K562 (cell line): Measurements from ENCODE around the gene EEF1AKMT4. TPM values are rescaled to one million over a fixed set of nuclear protein-coding genes. Genes with fewer than 3 reads are reported as not detected.

ENCODE experiments used
- DNMT1 ChIP-seq: fragments of 450-650 bp; IDR thresholded peaks from 2 replicates; pipeline ENCODE4 v1.6.1; 2016; ENCODE audit warnings: antibody characterized with exemption, mild to moderate bottlenecking
- L3MBTL2 ChIP-seq: fragments of 450-650 bp; IDR thresholded peaks from 2 replicates; pipeline ENCODE4 v1.6.1; 2016; ENCODE audit warnings: mild to moderate bottlenecking, moderate library complexity
- MAFF ChIP-seq: IDR thresholded peaks from 2 replicates; pipeline ENCODE4 v1.6.1; 2012; ENCODE audit warnings: low read length, improper control_type of control experiment
- MTA1 ChIP-seq: fragments of 450-650 bp; IDR thresholded peaks from 2 replicates; pipeline ENCODE4 v1.6.1; 2017; ENCODE audit warnings: borderline replicate concordance
- POLR2G ChIP-seq: fragments of 200-400 bp; formaldehyde crosslinking; IDR thresholded peaks from 2 replicates; pipeline ENCODE4 v1.6.1; 2017; ENCODE audit warnings: low read depth, mild to moderate bottlenecking, antibody characterized with exemption, low read length, moderate library complexity
- TAF7 ChIP-seq: fragments of 450-650 bp; IDR thresholded peaks from 2 replicates; pipeline ENCODE4 v1.6.1; 2016; ENCODE audit warnings: missing genetic modification characterization, missing compliant biosample characterization
- TBL1XR1 ChIP-seq, 2 experiments: IDR thresholded peaks; 2 replicates each; pipeline ENCODE4 v1.6.1; 2012; ENCODE audit warnings: improper control_type of control experiment in 2 of 2, low read length in 2 of 2, mild to moderate bottlenecking in 1 of 2
- ZNF124 ChIP-seq: sonication (generic); formaldehyde crosslinking; IDR thresholded peaks from 2 replicates; pipeline ENCODE4 v1.8.1; 2022; ENCODE audit warnings: missing genetic modification reagents
- ZNF445 ChIP-seq: fragments of 250-450 bp; sonication (Bioruptor Pico); IDR thresholded peaks from 2 replicates; pipeline ENCODE4 v1.4.0; 2020; ENCODE audit warnings: low read depth, mild to moderate bottlenecking, moderate library complexity
- ZNF707 ChIP-seq: fragments of 250-450 bp; sonication (Bioruptor Pico); conservative IDR thresholded peaks from 2 replicates; pipeline ENCODE4 v1.8.0; 2022; ENCODE audit warnings: inconsistent platforms, mild to moderate bottlenecking, moderate library complexity
- polyA plus RNA-seq, 8 experiments: library from polyadenylated mRNA; depleted of rRNA in 4 of 8; stranded (reverse) in 5 of 8; unstranded in 3 of 8; fragments of >200 nt; fragmentation: Nextera tagmentation in 2 of 8; fragmentation: Illumina TruSeq in 1 of 8; extraction: Ambion mirVana in 2 of 8; extraction: Trizol in 1 of 8; gene quantifications; 2 replicates each; pipeline versions ENCODE4 v1.2.1 to v1.2.3, GENCODE V29; 2011 to 2014; ENCODE audit warnings: inconsistent platforms in 1 of 8, missing spikeins in 1 of 8
- total RNA-seq, 7 experiments: library from RNA; depleted of rRNA in 6 of 7; stranded (reverse); fragments of >200 nt in 6 of 7; fragmentation: Illumina TruSeq in 2 of 7; extraction: Trizol in 2 of 7; gene quantifications; 2 replicates each; pipeline versions ENCODE4 v1.2.1 to v1.2.3, GENCODE V29; 2011 to 2021; ENCODE audit warnings: low replicate concordance in 1 of 7
- TF ChIP-seq, protein P1 (sequence below): sonication (generic); formaldehyde crosslinking; IDR thresholded peaks from 2 replicates; pipeline ENCODE4 v1.8.0; 2022; ENCODE audit warnings: missing genetic modification reagents, mild to moderate bottlenecking, borderline replicate concordance
- TF ChIP-seq, protein P2 (sequence below): fragments of 200-600 bp; sonication (generic); IDR thresholded peaks from one replicate; pipeline ENCODE4 v1.6.1; 2012; ENCODE audit warnings: mild to moderate bottlenecking, low read depth, low read length, inconsistent platforms
- TF ChIP-seq, protein P3 (sequence below): sonication (generic); formaldehyde crosslinking; IDR thresholded peaks from 2 replicates; pipeline ENCODE4 v1.8.1; 2023; ENCODE audit warnings: mild to moderate bottlenecking, missing genetic modification reagents

EEF1AKMT4 gene
- total and polyA plus RNA-seq, 9 of the 15 experiments (the other 6 are each of a cell fraction or from before 2014, with no cell fraction given) = 10.3 to 49.4 (median 18.9) TPM

DNA sequence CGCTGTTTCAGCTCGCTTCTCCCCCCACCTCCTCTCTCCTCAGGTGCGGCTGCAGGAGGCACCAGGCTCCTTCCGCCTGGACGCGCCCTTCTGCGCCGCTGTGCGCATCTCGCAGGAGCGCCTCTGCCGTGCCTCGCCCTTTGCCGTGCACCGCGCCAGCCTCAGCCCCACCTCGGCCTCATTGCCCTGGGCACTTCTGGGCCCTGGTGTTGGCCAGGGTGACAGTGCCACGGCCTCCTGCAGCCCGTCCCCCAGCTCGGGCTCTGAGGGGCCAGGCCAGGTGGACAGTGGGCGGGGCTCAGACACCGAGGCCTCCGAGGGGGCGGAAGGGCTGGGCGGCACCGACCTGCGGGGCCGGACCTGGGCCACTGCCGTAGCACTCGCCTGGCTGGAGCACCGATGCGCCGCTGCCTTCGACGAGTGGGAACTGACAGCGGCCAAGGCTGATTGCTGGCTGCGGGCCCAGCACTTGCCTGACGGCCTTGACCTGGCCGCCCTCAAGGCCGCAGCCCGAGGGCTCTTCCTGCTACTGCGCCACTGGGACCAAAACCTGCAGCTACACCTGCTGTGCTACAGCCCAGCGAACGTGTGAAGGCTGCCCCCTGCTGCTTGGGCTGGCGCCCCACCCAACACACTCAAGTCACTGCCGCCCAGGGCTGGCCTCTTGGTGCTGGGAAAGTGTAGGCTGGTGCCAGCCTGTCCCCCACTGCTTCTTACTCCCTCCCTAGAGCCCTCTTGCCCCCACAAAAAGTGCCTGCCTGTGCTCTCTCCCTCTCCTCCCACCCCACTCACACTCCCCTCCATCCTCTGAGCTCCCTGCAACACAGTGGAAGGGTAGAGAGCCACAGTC is 7.8 kb upstream of the EEF1AKMT4 start (continued):
- TF ChIP-seq, protein P1, sequence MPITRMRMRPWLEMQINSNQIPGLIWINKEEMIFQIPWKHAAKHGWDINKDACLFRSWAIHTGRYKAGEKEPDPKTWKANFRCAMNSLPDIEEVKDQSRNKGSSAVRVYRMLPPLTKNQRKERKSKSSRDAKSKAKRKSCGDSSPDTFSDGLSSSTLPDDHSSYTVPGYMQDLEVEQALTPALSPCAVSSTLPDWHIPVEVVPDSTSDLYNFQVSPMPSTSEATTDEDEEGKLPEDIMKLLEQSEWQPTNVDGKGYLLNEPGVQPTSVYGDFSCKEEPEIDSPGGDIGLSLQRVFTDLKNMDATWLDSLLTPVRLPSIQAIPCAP (CRISPR knock-in tag) = no peak
- no peak for TF ChIP-seq ZNF707 (CRISPR knock-in tag)
- no peak for TF ChIP-seq DNMT1
- TF ChIP-seq, protein P2, sequence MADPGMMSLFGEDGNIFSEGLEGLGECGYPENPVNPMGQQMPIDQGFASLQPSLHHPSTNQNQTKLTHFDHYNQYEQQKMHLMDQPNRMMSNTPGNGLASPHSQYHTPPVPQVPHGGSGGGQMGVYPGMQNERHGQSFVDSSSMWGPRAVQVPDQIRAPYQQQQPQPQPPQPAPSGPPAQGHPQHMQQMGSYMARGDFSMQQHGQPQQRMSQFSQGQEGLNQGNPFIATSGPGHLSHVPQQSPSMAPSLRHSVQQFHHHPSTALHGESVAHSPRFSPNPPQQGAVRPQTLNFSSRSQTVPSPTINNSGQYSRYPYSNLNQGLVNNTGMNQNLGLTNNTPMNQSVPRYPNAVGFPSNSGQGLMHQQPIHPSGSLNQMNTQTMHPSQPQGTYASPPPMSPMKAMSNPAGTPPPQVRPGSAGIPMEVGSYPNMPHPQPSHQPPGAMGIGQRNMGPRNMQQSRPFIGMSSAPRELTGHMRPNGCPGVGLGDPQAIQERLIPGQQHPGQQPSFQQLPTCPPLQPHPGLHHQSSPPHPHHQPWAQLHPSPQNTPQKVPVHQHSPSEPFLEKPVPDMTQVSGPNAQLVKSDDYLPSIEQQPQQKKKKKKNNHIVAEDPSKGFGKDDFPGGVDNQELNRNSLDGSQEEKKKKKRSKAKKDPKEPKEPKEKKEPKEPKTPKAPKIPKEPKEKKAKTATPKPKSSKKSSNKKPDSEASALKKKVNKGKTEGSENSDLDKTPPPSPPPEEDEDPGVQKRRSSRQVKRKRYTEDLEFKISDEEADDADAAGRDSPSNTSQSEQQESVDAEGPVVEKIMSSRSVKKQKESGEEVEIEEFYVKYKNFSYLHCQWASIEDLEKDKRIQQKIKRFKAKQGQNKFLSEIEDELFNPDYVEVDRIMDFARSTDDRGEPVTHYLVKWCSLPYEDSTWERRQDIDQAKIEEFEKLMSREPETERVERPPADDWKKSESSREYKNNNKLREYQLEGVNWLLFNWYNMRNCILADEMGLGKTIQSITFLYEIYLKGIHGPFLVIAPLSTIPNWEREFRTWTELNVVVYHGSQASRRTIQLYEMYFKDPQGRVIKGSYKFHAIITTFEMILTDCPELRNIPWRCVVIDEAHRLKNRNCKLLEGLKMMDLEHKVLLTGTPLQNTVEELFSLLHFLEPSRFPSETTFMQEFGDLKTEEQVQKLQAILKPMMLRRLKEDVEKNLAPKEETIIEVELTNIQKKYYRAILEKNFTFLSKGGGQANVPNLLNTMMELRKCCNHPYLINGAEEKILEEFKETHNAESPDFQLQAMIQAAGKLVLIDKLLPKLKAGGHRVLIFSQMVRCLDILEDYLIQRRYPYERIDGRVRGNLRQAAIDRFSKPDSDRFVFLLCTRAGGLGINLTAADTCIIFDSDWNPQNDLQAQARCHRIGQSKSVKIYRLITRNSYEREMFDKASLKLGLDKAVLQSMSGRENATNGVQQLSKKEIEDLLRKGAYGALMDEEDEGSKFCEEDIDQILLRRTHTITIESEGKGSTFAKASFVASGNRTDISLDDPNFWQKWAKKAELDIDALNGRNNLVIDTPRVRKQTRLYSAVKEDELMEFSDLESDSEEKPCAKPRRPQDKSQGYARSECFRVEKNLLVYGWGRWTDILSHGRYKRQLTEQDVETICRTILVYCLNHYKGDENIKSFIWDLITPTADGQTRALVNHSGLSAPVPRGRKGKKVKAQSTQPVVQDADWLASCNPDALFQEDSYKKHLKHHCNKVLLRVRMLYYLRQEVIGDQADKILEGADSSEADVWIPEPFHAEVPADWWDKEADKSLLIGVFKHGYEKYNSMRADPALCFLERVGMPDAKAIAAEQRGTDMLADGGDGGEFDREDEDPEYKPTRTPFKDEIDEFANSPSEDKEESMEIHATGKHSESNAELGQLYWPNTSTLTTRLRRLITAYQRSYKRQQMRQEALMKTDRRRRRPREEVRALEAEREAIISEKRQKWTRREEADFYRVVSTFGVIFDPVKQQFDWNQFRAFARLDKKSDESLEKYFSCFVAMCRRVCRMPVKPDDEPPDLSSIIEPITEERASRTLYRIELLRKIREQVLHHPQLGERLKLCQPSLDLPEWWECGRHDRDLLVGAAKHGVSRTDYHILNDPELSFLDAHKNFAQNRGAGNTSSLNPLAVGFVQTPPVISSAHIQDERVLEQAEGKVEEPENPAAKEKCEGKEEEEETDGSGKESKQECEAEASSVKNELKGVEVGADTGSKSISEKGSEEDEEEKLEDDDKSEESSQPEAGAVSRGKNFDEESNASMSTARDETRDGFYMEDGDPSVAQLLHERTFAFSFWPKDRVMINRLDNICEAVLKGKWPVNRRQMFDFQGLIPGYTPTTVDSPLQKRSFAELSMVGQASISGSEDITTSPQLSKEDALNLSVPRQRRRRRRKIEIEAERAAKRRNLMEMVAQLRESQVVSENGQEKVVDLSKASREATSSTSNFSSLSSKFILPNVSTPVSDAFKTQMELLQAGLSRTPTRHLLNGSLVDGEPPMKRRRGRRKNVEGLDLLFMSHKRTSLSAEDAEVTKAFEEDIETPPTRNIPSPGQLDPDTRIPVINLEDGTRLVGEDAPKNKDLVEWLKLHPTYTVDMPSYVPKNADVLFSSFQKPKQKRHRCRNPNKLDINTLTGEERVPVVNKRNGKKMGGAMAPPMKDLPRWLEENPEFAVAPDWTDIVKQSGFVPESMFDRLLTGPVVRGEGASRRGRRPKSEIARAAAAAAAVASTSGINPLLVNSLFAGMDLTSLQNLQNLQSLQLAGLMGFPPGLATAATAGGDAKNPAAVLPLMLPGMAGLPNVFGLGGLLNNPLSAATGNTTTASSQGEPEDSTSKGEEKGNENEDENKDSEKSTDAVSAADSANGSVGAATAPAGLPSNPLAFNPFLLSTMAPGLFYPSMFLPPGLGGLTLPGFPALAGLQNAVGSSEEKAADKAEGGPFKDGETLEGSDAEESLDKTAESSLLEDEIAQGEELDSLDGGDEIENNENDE = no peak
- TF ChIP-seq TBL1XR1 (IDR thresholded peaks at IDR 0.05; ENCODE audit: low read length in 2 of 2) = no peak
- TF ChIP-seq MTA1 = no peak
- no peak for TF ChIP-seq ZNF445 (CRISPR knock-in tag)
- TF ChIP-seq POLR2G = peak; percentile 77
- TF ChIP-seq, protein P3, sequence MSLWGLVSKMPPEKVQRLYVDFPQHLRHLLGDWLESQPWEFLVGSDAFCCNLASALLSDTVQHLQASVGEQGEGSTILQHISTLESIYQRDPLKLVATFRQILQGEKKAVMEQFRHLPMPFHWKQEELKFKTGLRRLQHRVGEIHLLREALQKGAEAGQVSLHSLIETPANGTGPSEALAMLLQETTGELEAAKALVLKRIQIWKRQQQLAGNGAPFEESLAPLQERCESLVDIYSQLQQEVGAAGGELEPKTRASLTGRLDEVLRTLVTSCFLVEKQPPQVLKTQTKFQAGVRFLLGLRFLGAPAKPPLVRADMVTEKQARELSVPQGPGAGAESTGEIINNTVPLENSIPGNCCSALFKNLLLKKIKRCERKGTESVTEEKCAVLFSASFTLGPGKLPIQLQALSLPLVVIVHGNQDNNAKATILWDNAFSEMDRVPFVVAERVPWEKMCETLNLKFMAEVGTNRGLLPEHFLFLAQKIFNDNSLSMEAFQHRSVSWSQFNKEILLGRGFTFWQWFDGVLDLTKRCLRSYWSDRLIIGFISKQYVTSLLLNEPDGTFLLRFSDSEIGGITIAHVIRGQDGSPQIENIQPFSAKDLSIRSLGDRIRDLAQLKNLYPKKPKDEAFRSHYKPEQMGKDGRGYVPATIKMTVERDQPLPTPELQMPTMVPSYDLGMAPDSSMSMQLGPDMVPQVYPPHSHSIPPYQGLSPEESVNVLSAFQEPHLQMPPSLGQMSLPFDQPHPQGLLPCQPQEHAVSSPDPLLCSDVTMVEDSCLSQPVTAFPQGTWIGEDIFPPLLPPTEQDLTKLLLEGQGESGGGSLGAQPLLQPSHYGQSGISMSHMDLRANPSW (CRISPR knock-in tag) = no peak
- 0 out of 2 replicates have a peak, but pooled peaks have one; percentile 33 for TF ChIP-seq ZNF124 (CRISPR knock-in tag)
- no peak for TF ChIP-seq TAF7 (tag)
- peak; percentile 47; the same call in 1 of the 2 replicates for TF ChIP-seq L3MBTL2
- no peak for TF ChIP-seq MAFF
